ENCODE results near the gene NUP37. TPM values are rescaled to one million over a fixed set of nuclear protein-coding genes. Genes with fewer than 3 reads are reported as not detected.
"Not testable (repeated sequence)": the region's sequence is repeated elsewhere in the genome, so short reads cannot be mapped to it uniquely, and the experiment has no call there.

The NUP37 gene
- total RNA-seq, 2 donors from 2014 or later = 16.6 to 21.4 TPM

DNA sequence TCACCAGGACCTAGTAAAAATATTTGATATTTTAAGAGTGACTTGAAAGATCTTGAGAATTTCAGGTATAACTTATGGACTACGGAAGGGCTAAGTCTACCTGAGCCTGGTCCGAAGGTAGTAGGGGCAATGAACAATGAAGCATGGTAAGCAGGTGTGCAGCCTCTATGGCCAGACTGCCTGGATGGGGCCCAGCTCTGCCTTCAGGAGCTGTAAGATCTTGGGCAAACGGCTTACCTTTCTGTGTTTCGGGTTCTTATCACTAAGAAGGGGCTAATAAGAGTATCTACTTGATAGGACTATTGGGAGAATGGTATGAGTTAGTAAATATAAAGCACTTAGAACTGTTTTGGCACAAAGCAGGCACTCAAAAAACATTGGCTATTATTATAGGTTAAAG is 39.1 kb downstream of the NUP37 start:
- no peak overlapping the region for H3K4me3 ChIP-seq
- no peak for DNase-seq (ENCODE audit: low spot score)
- intact Hi-C loops (cut with DNase I) = no loop called here
- 90% methylated on average over 4 of the region's 4 CpGs for WGBS
- no peaks in the 10 kb centered on the region for H3K9me3 ChIP-seq
- no peaks in the 10 kb centered on the region for H3K27me3 ChIP-seq (replicated peaks; ENCODE audit: insufficient read depth)
- no peaks in the 10 kb centered on the region for H3K4me1 ChIP-seq (replicated peaks)
- H3K27ac ChIP-seq = no peak overlapping the region
- H3K36me3 ChIP-seq = no peaks in the 10 kb centered on the region
- TF ChIP-seq POLR2AphosphoS5 (IDR thresholded peaks at IDR 0.05) (no peak), POLR2A (IDR thresholded peaks at IDR 0.05) (no peak)
- TF ChIP-seq, protein P1, sequence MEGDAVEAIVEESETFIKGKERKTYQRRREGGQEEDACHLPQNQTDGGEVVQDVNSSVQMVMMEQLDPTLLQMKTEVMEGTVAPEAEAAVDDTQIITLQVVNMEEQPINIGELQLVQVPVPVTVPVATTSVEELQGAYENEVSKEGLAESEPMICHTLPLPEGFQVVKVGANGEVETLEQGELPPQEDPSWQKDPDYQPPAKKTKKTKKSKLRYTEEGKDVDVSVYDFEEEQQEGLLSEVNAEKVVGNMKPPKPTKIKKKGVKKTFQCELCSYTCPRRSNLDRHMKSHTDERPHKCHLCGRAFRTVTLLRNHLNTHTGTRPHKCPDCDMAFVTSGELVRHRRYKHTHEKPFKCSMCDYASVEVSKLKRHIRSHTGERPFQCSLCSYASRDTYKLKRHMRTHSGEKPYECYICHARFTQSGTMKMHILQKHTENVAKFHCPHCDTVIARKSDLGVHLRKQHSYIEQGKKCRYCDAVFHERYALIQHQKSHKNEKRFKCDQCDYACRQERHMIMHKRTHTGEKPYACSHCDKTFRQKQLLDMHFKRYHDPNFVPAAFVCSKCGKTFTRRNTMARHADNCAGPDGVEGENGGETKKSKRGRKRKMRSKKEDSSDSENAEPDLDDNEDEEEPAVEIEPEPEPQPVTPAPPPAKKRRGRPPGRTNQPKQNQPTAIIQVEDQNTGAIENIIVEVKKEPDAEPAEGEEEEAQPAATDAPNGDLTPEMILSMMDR (IDR thresholded peaks at IDR 0.05) = no peak

DNA sequence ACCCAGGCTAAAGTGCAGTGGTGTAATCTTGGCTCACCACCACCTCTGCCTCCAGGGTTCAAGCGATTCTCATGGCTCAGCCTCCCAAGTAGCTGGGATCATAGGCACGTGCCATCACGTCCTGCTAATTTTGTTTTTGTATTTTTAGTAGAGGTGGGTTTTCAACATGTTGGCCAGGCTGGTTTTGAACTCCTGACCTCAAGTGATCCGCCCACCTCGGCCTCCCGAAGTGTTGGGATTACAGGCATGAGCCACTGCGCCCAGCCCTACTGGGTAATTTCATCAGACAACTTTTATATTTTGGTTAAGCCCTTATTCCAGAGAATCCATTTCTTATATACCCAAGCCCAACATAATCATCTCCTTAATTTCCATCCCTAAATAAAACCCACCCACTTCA is 47.8 kb downstream of the NUP37 start:
- WGBS = 91% methylated on average over 7 of the region's 7 CpGs
- not testable (repeated sequence) for DNase-seq (ENCODE audit: low spot score)

DNA sequence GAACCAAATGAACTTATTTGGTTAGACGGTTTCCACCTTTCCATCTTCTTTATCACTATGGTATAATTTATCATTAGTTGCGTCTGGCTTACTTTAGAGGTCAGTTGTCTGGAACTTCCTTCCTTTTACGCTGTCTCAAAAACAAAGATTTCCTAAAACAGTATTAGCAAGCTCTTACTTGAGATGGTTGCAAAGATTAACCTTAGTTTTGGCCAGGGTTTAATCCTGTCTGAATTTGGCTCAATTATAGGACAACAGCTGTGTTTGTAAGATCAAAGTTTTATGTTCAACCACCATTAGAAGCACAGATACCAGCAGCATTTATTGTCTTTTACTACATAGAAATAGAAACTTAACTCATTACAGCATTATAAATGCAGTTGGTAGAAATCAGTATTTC is 50.2 kb downstream of the NUP37 start:
- intact Hi-C loops (cut with DNase I) = no loop called here
- Histone ChIP-seq H3K27me3 (replicated peaks; ENCODE audit: insufficient read depth) (no peaks in the 10 kb centered on the region), H3K4me3 (no peak overlapping the region), H3K4me1 (replicated peaks) (no peaks in the 10 kb centered on the region), H3K27ac (peak overlapping the region in 1 of 2 donors; percentile 34), H3K36me3 (no peaks in the 10 kb centered on the region), H3K9me3 (no peaks in the 10 kb centered on the region)
- WGBS = 26% methylated on average over 3 of the region's 3 CpGs
- DNase-seq (ENCODE audit: low spot score) = no peak
- TF ChIP-seq POLR2AphosphoS5 (IDR thresholded peaks at IDR 0.05) = no peak
- TF ChIP-seq, protein P1 (IDR thresholded peaks at IDR 0.05) = no peak
- no peak for TF ChIP-seq POLR2A (IDR thresholded peaks at IDR 0.05)

More for the DNA sequence above, 47.8 kb downstream of the NUP37 start:
- H3K4me1 ChIP-seq (replicated peaks); H3K36me3 ChIP-seq; H3K27ac ChIP-seq; intact Hi-C loops (cut with DNase I); H3K4me3 ChIP-seq; H3K27me3 ChIP-seq (replicated peaks; ENCODE audit: insufficient read depth); H3K9me3 ChIP-seq: not testable (repeated sequence)

DNA sequence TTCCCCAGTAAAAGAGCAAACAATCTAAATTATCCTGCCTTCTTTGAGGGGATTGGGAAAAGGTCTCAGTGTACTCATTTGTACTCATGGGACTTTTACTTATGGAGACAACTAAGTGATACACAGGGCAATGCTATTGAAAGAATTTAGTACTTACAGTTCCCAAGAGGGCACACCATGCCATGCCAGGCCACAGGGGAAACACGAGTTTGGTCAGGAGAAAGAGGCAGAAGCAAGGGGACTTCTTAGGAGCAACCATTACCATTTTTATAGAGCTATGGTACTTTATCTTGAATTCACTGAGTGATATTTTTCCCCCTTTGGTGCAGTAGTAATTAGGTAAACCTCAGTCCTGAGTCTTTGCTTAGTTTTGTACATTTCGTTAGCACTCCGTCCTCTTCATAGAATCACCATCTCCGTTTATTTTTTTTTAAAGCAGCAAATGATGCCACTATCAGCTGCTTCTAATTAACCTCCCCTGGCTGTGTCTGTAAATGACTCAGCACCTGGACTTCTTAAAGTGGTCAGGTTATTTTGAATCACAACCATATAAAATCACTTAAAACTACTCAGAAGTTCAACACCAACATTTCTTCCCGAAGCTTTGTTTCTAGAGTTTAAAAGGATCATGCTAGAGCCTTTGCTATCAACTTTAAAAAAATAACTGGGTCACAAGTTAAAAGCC is 52.2 kb downstream of the NUP37 start:
- DNase-seq (ENCODE audit: low spot score) = no peak
- TF ChIP-seq POLR2A (IDR thresholded peaks at IDR 0.05) (no peak), POLR2AphosphoS5 (IDR thresholded peaks at IDR 0.05) (no peak)
- TF ChIP-seq, protein P1 (IDR thresholded peaks at IDR 0.05) = no peak
- peak overlapping the region; percentile 35 to 43 for H3K27ac ChIP-seq
- no peaks in the 10 kb centered on the region for H3K27me3 ChIP-seq (replicated peaks; ENCODE audit: insufficient read depth)
- H3K4me3 ChIP-seq = no peak overlapping the region
- H3K9me3 ChIP-seq = no peaks in the 10 kb centered on the region
- 55% methylated on average over 5 of the region's 5 CpGs for WGBS
- intact Hi-C loops (cut with DNase I) = no loop called here
- H3K4me1 ChIP-seq (replicated peaks) = no peaks in the 10 kb centered on the region
- no peaks in the 10 kb centered on the region for H3K36me3 ChIP-seq

DNA sequence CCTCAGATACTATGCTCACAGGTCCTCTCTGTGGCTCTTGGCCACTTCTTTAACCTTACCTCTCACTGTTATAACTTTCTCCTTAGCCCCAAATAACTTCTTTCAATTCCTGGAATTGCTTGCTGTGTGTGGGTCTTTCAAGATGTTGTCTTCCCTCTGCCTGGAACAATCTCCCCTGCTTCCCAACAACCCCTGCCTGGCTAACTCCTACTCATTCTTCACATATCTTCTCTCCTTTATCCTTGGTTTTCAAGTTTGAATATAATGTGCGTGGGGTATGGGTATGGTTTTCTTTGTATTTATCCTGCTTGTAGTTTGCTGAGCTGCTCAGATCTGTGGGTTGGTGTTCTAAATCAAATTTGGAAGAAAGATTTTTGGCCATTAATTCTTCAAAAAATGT is 55.4 kb downstream of the NUP37 start:
- Histone ChIP-seq H3K9me3 (no peaks in the 10 kb centered on the region), H3K4me1 (replicated peaks) (no peaks in the 10 kb centered on the region), H3K27ac (no peak overlapping the region), H3K4me3 (no peak overlapping the region), H3K27me3 (replicated peaks; ENCODE audit: insufficient read depth) (no peaks in the 10 kb centered on the region), H3K36me3 (no peaks in the 10 kb centered on the region)
- WGBS = 96% methylated on average over 1 of the region's 1 CpG
- DNase-seq (ENCODE audit: low spot score) = no peak
- intact Hi-C loops (cut with DNase I) = loop anchor here (5.0 kb wide), 1 partner anchor 122 kb away; no protein-coding TSS in a partner anchor
- no peak for TF ChIP-seq POLR2A (IDR thresholded peaks at IDR 0.05)
- TF ChIP-seq POLR2AphosphoS5 (IDR thresholded peaks at IDR 0.05) = no peak
- TF ChIP-seq, protein P1 (IDR thresholded peaks at IDR 0.05) = no peak
